Neutrophil (primary cell): ENCODE data around the gene SHOC1.

Experiments
- H3K27ac ChIP-seq: fragments of 200-600 bp; sonication (generic); 2 replicates; pipeline ENCODE4 v1.5.1; 2016; ENCODE audit warnings: mild to moderate bottlenecking, moderate library complexity
- H3K27me3 ChIP-seq: fragments of 200-600 bp; sonication (generic); 2 replicates; pipeline ENCODE4 v1.6.0; 2016; ENCODE audit warnings: mild to moderate bottlenecking
- H3K36me3 ChIP-seq: fragments of 200-600 bp; sonication (generic); 2 replicates; pipeline ENCODE4 v1.5.1; 2017
- H3K4me1 ChIP-seq, 2 experiments: fragments of 200-600 bp in 1 of 2; sonication (generic) in 1 of 2; 1 replicate in 1 of 2; 2 replicates in 1 of 2; pipeline versions ENCODE4 v1.5.1 to v1.6.1; 2013 to 2016; ENCODE audit warnings: low read depth in 1 of 2, low read length in 1 of 2, mild to moderate bottlenecking in 1 of 2, moderate library complexity in 1 of 2; ENCODE audit not compliant: control insufficient read depth in 1 of 2, insufficient read depth in 1 of 2
- H3K4me3 ChIP-seq, 2 experiments: fragments of 200-600 bp in 1 of 2; sonication (generic) in 1 of 2; 1 replicate in 1 of 2; 2 replicates in 1 of 2; pipeline ENCODE4 v1.5.1; 2013 to 2016; ENCODE audit warnings: low read depth in 1 of 2, low read length in 1 of 2, mild to moderate bottlenecking in 1 of 2, moderate library complexity in 1 of 2
- H3K9me3 ChIP-seq: fragments of 200-600 bp; sonication (generic); 2 replicates; pipeline ENCODE4 v1.5.1; 2016
- TF ChIP-seq, protein P1 (sequence below): fragments of 200-600 bp; sonication (generic); IDR thresholded peaks from 2 replicates; pipeline ENCODE4 v1.5.1; 2016; ENCODE audit warnings: antibody characterized with exemption

The SHOC1 gene

GRCh38 chr9:111839387-111839786 lies 44.6 kb upstream of the SHOC1 start:
- peak overlapping the region; percentile 83 for H3K27ac ChIP-seq
- no peaks in the 10 kb centered on the region for H3K36me3 ChIP-seq
- no peaks in the 10 kb centered on the region for H3K27me3 ChIP-seq
- H3K4me3 ChIP-seq, result peak overlapping the region; percentile 20 to 26
- TF ChIP-seq, protein P1, sequence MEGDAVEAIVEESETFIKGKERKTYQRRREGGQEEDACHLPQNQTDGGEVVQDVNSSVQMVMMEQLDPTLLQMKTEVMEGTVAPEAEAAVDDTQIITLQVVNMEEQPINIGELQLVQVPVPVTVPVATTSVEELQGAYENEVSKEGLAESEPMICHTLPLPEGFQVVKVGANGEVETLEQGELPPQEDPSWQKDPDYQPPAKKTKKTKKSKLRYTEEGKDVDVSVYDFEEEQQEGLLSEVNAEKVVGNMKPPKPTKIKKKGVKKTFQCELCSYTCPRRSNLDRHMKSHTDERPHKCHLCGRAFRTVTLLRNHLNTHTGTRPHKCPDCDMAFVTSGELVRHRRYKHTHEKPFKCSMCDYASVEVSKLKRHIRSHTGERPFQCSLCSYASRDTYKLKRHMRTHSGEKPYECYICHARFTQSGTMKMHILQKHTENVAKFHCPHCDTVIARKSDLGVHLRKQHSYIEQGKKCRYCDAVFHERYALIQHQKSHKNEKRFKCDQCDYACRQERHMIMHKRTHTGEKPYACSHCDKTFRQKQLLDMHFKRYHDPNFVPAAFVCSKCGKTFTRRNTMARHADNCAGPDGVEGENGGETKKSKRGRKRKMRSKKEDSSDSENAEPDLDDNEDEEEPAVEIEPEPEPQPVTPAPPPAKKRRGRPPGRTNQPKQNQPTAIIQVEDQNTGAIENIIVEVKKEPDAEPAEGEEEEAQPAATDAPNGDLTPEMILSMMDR, result no peak
- no peaks in the 10 kb centered on the region for H3K9me3 ChIP-seq
- peaks cover 61 to 66% of the 10 kb centered on the region in 2 experiments for H3K4me1 ChIP-seq

DNA sequence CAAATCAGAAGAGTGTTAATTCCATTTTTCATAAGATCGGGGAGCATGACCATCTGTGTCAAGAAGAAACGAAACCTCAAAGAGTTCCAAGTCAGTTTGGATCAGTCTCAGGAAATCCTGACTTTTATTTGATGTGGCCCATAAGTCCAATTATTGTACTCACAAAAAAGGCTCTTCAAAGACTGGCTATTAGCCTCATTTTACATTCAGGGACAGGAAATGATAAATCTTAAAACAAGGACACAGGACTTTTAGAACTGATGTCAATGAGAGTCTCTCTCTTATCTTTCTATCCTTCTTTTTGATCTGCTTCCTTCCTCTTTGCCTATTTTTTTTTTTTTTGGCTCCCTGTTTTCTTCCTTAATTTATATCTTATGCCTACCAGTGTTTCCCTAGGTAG lies 43.7 kb upstream of the SHOC1 start:
- TF ChIP-seq, protein P1, result no peak
- Histone ChIP-seq H3K36me3 (no peaks in the 10 kb centered on the region), H3K27me3 (no peaks in the 10 kb centered on the region), H3K4me3 (no peak overlapping the region), H3K4me1 (peaks cover 52 to 58% of the 10 kb centered on the region in 2 experiments), H3K27ac (peak overlapping the region; percentile 83), H3K9me3 (no peaks in the 10 kb centered on the region)

GRCh38 chr9:111836311-111836710 lies 41.6 kb upstream of the SHOC1 start:
- H3K36me3 ChIP-seq, result no peaks in the 10 kb centered on the region
- peaks cover 32 to 37% of the 10 kb centered on the region in 2 experiments for H3K4me1 ChIP-seq
- no peak overlapping the region for H3K4me3 ChIP-seq
- no peak overlapping the region for H3K27ac ChIP-seq
- H3K27me3 ChIP-seq, result no peaks in the 10 kb centered on the region
- TF ChIP-seq, protein P1, result no peak
- no peaks in the 10 kb centered on the region for H3K9me3 ChIP-seq

DNA sequence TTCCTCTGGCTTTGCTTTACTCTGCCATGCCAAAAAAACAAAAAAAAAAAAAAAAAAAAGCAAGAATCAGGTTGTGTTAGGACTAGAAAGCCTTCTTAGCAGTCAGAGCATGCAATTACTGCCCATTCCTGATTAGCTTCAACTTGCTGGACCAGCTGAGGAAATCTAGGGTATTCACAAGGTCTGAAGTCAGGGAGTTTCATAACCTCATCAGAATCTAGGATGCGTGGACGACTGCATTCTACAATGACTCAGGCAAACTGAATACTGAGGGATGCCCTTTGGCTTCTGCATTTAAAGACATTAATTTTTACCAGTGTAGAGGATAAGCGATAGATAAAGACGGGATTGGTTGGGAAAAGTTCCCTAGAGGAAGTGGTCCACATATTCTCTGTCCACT lies 39.2 kb upstream of the SHOC1 start:
- H3K4me1 ChIP-seq, result peaks cover 10 to 23% of the 10 kb centered on the region in 2 experiments
- no peak overlapping the region for H3K27ac ChIP-seq
- no peaks in the 10 kb centered on the region for H3K36me3 ChIP-seq
- no peaks in the 10 kb centered on the region for H3K27me3 ChIP-seq
- TF ChIP-seq, protein P1, result no peak
- H3K9me3 ChIP-seq, result no peaks in the 10 kb centered on the region
- H3K4me3 ChIP-seq, result no peak overlapping the region

DNA sequence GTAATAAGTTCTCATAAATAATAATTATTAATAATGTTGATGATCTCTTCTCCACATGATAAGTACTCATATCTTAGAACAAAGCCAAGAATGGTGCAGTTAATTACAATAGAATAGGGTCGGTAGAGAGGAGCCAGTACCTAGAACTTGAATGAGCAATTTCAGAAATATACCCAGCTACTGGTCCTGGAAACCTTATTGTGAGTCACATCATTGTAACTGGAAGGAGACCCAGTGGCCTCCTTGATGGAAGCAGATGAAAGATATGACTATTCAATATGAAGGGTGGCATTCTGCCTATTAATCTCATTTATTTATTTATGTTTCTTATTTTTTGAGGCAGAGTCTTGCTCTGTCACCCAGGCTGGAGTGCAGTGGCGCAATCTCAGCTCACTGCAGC lies 37.7 kb upstream of the SHOC1 start:
- Histone ChIP-seq H3K27ac (no peak overlapping the region), H3K9me3 (no peaks in the 10 kb centered on the region), H3K4me3 (no peak overlapping the region), H3K36me3 (no peaks in the 10 kb centered on the region), H3K27me3 (no peaks in the 10 kb centered on the region), H3K4me1 (peaks cover 8 to 17% of the 10 kb centered on the region in 2 experiments)
- TF ChIP-seq, protein P1, result no peak
